Mesenchymal stem cell (in vitro differentiated cells and primary cell): ENCODE data around the gene HOXB7.

Source experiments
- DNase-seq: peaks from one replicate; pipeline ENCODE4 v3.0.0-alpha.2; 2013
- H2AFZ ChIP-seq: one replicate; pipeline ENCODE4 v1.6.1; 2013; ENCODE audit warnings: low read depth, mild to moderate bottlenecking, control low read depth, inconsistent platforms, low read length, moderate library complexity
- H2AK5ac ChIP-seq: 2 replicates; pipeline ENCODE4 v1.6.1; 2013; ENCODE audit warnings: low read length, moderate library complexity, mild to moderate bottlenecking, inconsistent platforms; ENCODE audit not compliant: severe bottlenecking
- H2BK120ac ChIP-seq: one replicate; pipeline ENCODE4 v1.6.1; 2013; ENCODE audit warnings: low read depth, mild to moderate bottlenecking, inconsistent platforms, low read length, moderate library complexity
- H2BK12ac ChIP-seq, 2 experiments: one replicate each; pipeline ENCODE4 v1.6.1; 2013; ENCODE audit warnings: inconsistent platforms in 2 of 2, low read length in 2 of 2, mild to moderate bottlenecking in 2 of 2, moderate library complexity in 2 of 2, control low read depth in 1 of 2
- H2BK15ac ChIP-seq: one replicate; pipeline ENCODE4 v1.6.1; 2013; ENCODE audit warnings: mild to moderate bottlenecking, low read depth, inconsistent platforms; ENCODE audit not compliant: poor library complexity, severe bottlenecking
- H2BK5ac ChIP-seq: 2 replicates; pipeline ENCODE4 v1.6.1; 2013; ENCODE audit warnings: low read depth, mild to moderate bottlenecking, low read length, control low read depth, inconsistent platforms; ENCODE audit not compliant: poor library complexity, severe bottlenecking
- H3K14ac ChIP-seq, 2 experiments: one replicate each; pipeline ENCODE4 v1.6.1; 2013; ENCODE audit warnings: inconsistent platforms in 2 of 2, low read length in 2 of 2, control low read depth in 1 of 2, mild to moderate bottlenecking in 1 of 2, moderate library complexity in 1 of 2
- H3K18ac ChIP-seq, 2 experiments: one replicate each; pipeline ENCODE4 v1.6.1; 2013; ENCODE audit warnings: inconsistent platforms in 2 of 2, low read length in 2 of 2, control low read depth in 1 of 2, low read depth in 1 of 2, mild to moderate bottlenecking in 1 of 2
- H3K23ac ChIP-seq, 2 experiments: one replicate each; pipeline ENCODE4 v1.6.1; 2013; ENCODE audit warnings: inconsistent platforms in 2 of 2, low read length in 2 of 2, mild to moderate bottlenecking in 2 of 2, moderate library complexity in 2 of 2, control low read depth in 1 of 2
- H3K27ac ChIP-seq: 2 replicates; pipeline ENCODE4 v1.5.1; 2013; ENCODE audit warnings: mild to moderate bottlenecking, moderate library complexity, low read length, control low read depth, inconsistent platforms; ENCODE audit not compliant: poor library complexity, severe bottlenecking
- H3K27me3 ChIP-seq, 2 experiments: 2 replicates each; pipeline versions ENCODE4 v1.6.1 to v1.7.0; 2013; ENCODE audit warnings: low read length in 2 of 2, mild to moderate bottlenecking in 2 of 2, moderate library complexity in 2 of 2, control low read depth in 1 of 2, inconsistent platforms in 1 of 2; ENCODE audit not compliant: control insufficient read depth in 1 of 2, insufficient read depth in 1 of 2
- H3K36me3 ChIP-seq, 2 experiments: 2 replicates each; pipeline versions ENCODE4 v1.6.1 to v1.7.0; 2013; ENCODE audit warnings: low read length in 2 of 2, control low read depth in 1 of 2, inconsistent platforms in 1 of 2, low read depth in 1 of 2, mild to moderate bottlenecking in 1 of 2; ENCODE audit not compliant: insufficient read depth in 2 of 2, control insufficient read depth in 1 of 2
- H3K4ac ChIP-seq, 2 experiments: one replicate each; pipeline ENCODE4 v1.6.1; 2013; ENCODE audit warnings: inconsistent platforms in 2 of 2, low read length in 2 of 2, mild to moderate bottlenecking in 2 of 2, moderate library complexity in 2 of 2, control low read depth in 1 of 2, low read depth in 1 of 2
- H3K4me1 ChIP-seq: 2 replicates; pipeline ENCODE4 v1.6.1; 2013; ENCODE audit warnings: low read depth, low read length, control low read depth; ENCODE audit not compliant: control insufficient read depth, insufficient read depth
- H3K4me2 ChIP-seq: 2 replicates; pipeline ENCODE4 v1.6.1; 2013; ENCODE audit warnings: low read length, mild to moderate bottlenecking, inconsistent platforms; ENCODE audit not compliant: poor library complexity, severe bottlenecking
- H3K4me3 ChIP-seq, 2 experiments: 2 replicates each; pipeline versions ENCODE4 v1.5.1 to v1.7.0; 2013; ENCODE audit warnings: low read length in 2 of 2, mild to moderate bottlenecking in 2 of 2, control low read depth in 1 of 2, low read depth in 1 of 2; ENCODE audit not compliant: insufficient read depth in 1 of 2
- H3K79me1 ChIP-seq: replicated peaks from 2 replicates; pipeline ENCODE4 v1.6.1; 2013; ENCODE audit warnings: mild to moderate bottlenecking, control low read depth, low read length, inconsistent platforms; ENCODE audit not compliant: poor library complexity, severe bottlenecking
- H3K9ac ChIP-seq: 2 replicates; pipeline ENCODE4 v1.7.0; 2013; ENCODE audit warnings: mild to moderate bottlenecking, low read length, moderate library complexity
- H3K9me3 ChIP-seq: 2 replicates; pipeline ENCODE4 v1.7.0; 2013; ENCODE audit warnings: mild to moderate bottlenecking, low read length; ENCODE audit not compliant: control insufficient read depth
- H4K8ac ChIP-seq: one replicate; pipeline ENCODE4 v1.6.1; 2013; ENCODE audit warnings: inconsistent platforms, mild to moderate bottlenecking, low read length, moderate library complexity
- H4K91ac ChIP-seq: one replicate; pipeline ENCODE4 v1.6.1; 2013; ENCODE audit warnings: mild to moderate bottlenecking, low read length, inconsistent platforms
- WGBS: methylation state at CpG from one replicate; pipeline ENCODE4 v1.1.7; 2013; ENCODE audit warnings: mixed read lengths; 5-methylcytosine and 5-hydroxymethylcytosine counted together

The HOXB7 gene

GRCh38 chr17:48600244-48601098 lies 10.3 kb downstream of the HOXB7 start:
- no peaks in the 10 kb centered on the region for H3K27me3 ChIP-seq
- H3K9ac ChIP-seq, result peak overlapping the region; percentile 96
- H3K4ac ChIP-seq, result peak overlapping the region in 1 of 2 experiments; percentile 71
- no peak overlapping the region for H2BK15ac ChIP-seq
- H3K9me3 ChIP-seq, result no peaks in the 10 kb centered on the region
- peaks cover 33% of the 10 kb centered on the region for H3K4me1 ChIP-seq
- under 1% methylated on average over 17 of the region's 17 CpGs for WGBS
- H2AK5ac ChIP-seq, result peak overlapping the region; percentile 68
- H4K8ac ChIP-seq, result no peak overlapping the region
- no peaks in the 10 kb centered on the region for H3K79me1 ChIP-seq
- peak overlapping the region in 1 of 2 experiments; percentile 84 for H3K23ac ChIP-seq
- DNase-seq, result peak; percentile 82
- peak overlapping the region; percentile 13 for H3K27ac ChIP-seq
- H2BK12ac ChIP-seq, result no peak overlapping the region
- no peak overlapping the region for H2BK5ac ChIP-seq
- no peak overlapping the region for H2AFZ ChIP-seq
- peaks cover 8 to 11% of the 10 kb centered on the region in 2 experiments for H3K36me3 ChIP-seq
- H3K4me2 ChIP-seq, result peak overlapping the region; percentile 91
- no peak overlapping the region for H4K91ac ChIP-seq
- peak overlapping the region in 1 of 2 experiments; percentile 74 for H3K14ac ChIP-seq
- peak overlapping the region; percentile 84 for H2BK120ac ChIP-seq
- H3K18ac ChIP-seq, result peak overlapping the region; percentile 52 to 71
- H3K4me3 ChIP-seq, result peak overlapping the region in 1 of 2 experiments; percentile 92

GRCh38 chr17:48599354-48599753 lies 11.5 kb downstream of the HOXB7 start:
- peak overlapping the region; percentile 67 to 84 for H3K23ac ChIP-seq
- H2AFZ ChIP-seq, result no peak overlapping the region
- H3K27ac ChIP-seq, result no peak overlapping the region
- peak overlapping the region in 1 of 2 experiments; percentile 73 for H3K14ac ChIP-seq
- peak overlapping the region; percentile 38 to 89 for H3K18ac ChIP-seq
- no peak overlapping the region for H4K8ac ChIP-seq
- peaks cover 42% of the 10 kb centered on the region for H3K4me1 ChIP-seq
- H3K9me3 ChIP-seq, result no peaks in the 10 kb centered on the region
- no peak overlapping the region for H2BK15ac ChIP-seq
- no peaks in the 10 kb centered on the region for H3K27me3 ChIP-seq
- no peak overlapping the region for H4K91ac ChIP-seq
- DNase-seq, result no peak
- H2BK5ac ChIP-seq, result no peak overlapping the region
- H3K4ac ChIP-seq, result peak overlapping the region in 1 of 2 experiments; percentile 77
- 8% methylated on average over 5 of the region's 5 CpGs for WGBS
- peak overlapping the region; percentile 91 for H3K9ac ChIP-seq
- no peak overlapping the region for H2BK120ac ChIP-seq
- H2BK12ac ChIP-seq, result peak overlapping the region; percentile 6 to 79
- H3K36me3 ChIP-seq, result peaks cover 18 to 22% of the 10 kb centered on the region in 2 experiments
- no peaks in the 10 kb centered on the region for H3K79me1 ChIP-seq
- H3K4me3 ChIP-seq, result no peak overlapping the region
- no peak overlapping the region for H3K4me2 ChIP-seq
- peak overlapping the region; percentile 29 for H2AK5ac ChIP-seq

GRCh38 chr17:48598736-48599135 lies 12.1 kb downstream of the HOXB7 start:
- Histone ChIP-seq H3K18ac (peak overlapping the region; percentile 30 to 37), H4K91ac (peak overlapping the region; percentile 47), H3K14ac (peak overlapping the region in 1 of 2 experiments; percentile 90), H3K4me3 (peak overlapping the region in 1 of 2 experiments; percentile 87), H2BK120ac (no peak overlapping the region), H3K27ac (peak overlapping the region; percentile 60), H3K23ac (peak overlapping the region in 1 of 2 experiments; percentile 9), H3K4ac (peak overlapping the region; percentile 36 to 83), H4K8ac (no peak overlapping the region), H2AFZ (no peak overlapping the region), H3K9me3 (no peaks in the 10 kb centered on the region), H3K79me1 (no peaks in the 10 kb centered on the region), H3K4me2 (peak overlapping the region; percentile 73), H2BK15ac (no peak overlapping the region), H2BK12ac (peak overlapping the region in 1 of 2 experiments; percentile 11), H3K4me1 (peaks cover 43% of the 10 kb centered on the region), H2AK5ac (no peak overlapping the region), H3K27me3 (no peaks in the 10 kb centered on the region), H3K9ac (peak overlapping the region; percentile 91), H3K36me3 (peaks cover 19 to 24% of the 10 kb centered on the region in 2 experiments), H2BK5ac (no peak overlapping the region)
- WGBS, result 0% methylated on average over 6 of the region's 7 CpGs
- no peak for DNase-seq
